NCI-H1694 (cell line): ENCODE results near the gene RNF144A.

Experiments
- DNase-seq: peaks from one replicate; lab custom pipeline; 2025; lab: John Stamatoyannopoulos, UW

RNF144A gene

GRCh38 chr2:6947929-6948676, 30.9 kb downstream of the RNF144A start:
- no peak for DNase-seq

DNA sequence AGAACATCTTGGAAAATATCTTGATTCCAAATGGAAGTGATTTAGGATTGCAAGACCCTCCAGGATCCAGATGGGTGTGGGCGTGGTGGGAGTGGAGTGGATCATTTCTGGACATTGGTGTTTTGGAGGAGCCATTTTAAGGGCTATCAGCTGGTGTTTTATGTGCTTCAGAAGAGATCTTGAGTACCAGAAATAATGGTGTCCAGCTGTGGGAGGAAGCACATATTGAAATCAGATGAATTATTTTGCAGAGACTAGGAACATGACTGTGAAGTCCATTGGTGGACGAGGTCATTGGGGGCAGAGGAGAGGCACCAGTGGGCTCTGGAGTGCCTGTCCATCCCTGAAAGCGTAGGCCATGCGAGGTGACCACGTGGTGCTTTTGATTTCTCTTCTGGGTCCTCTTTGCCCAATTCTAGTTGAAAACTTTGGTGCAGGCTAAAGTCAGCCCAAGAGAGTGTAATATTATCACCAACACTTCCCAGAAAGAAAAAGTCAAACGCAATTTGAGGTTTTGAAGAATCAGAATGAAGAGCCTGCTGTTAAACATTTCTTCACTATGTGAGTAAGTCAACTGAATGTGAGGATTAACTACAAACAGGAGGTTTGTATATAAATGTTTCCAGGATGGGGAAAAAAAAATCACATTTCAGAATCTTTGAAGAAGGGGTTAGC, 31.6 kb downstream of the RNF144A start:
- no peak for DNase-seq

GRCh38 chr2:6951046-6951445, 33.8 kb downstream of the RNF144A start:
- DNase-seq = no peak

GRCh38 chr2:6952101-6952500, 34.9 kb downstream of the RNF144A start:
- no peak for DNase-seq

DNA sequence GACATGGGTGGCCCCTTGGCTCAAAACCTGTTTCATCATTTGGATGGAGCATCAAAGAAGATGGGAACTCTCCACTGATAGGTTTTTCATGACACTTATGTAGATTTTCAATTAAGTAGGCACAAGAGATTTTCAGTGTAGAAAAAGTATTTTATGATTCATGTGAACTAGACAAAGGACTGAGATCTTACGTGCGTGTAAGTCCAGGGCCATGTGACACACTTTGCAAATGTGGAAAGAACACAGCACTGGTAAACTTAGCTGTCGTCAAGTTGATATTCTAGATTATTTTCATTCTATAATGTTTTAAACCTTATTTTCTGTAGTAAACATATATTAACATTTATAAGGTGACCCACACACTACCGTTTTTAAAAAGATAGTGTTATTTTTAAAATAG, 37.4 kb downstream of the RNF144A start:
- DNase-seq = no peak

GRCh38 chr2:6955511-6956136, 38.4 kb downstream of the RNF144A start:
- DNase-seq = no peak

DNA sequence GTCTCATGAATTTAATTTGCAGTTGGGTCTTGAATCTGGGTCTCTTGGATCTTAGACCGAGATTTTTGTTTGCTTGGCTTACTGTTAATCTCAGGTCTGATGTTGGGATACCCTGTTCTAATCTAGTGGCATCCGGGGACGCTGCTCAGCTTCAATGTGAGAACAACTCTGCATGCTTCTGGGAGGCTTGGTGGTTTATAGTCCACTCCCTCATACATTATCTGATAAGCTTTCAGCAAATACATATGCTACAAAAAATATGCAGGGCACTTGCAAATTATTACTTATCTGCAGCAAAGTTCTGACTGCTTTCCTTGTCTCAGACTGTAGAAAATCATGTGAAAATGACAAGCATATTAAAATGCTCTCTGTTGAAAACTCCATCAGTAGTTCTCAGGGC, 39.4 kb downstream of the RNF144A start:
- DNase-seq = no peak

- no peak for DNase-seq
These were observed 40.0 kb downstream of the RNF144A start for GRCh38 chr2:6957031-6957714.

DNA sequence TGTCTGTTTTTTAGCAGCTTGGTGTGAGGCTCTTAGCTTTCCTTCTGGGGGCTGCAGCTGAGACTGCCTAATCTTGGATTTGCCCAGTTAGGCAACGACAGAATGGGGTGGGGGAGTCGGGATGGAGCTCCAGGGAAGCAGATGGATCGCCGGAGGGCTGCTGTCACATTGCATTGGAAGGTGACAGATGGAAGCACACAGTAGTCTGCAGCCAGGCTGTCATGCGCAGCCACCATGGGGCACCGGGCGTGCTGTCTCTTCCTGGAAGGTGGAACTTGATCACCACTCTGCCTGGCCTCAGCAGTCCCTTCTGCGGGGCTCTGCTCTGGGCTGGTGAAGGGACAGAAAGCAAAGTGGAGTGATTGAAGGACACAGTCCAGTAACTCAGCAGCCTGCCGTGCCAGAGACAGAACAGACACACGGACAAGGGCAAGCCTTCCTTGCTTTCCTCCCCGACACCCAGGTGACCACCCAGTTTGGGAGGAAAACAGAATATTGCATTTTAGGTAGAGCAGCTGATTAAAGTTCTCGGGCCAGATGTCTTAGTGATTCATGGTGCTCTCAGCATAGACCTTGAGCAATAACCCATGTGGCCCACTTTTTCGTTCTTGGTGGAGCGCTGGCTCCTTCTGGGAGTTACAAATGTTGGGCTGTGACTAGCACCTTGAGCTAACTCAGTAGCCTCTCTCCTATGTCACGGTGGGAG, 40.9 kb downstream of the RNF144A start:
- peak; percentile 98 for DNase-seq

GRCh38 chr2:6958616-6959235, 41.5 kb downstream of the RNF144A start:
- no peak for DNase-seq

GRCh38 chr2:6959751-6960150, 42.5 kb downstream of the RNF144A start:
- DNase-seq = no peak

DNA sequence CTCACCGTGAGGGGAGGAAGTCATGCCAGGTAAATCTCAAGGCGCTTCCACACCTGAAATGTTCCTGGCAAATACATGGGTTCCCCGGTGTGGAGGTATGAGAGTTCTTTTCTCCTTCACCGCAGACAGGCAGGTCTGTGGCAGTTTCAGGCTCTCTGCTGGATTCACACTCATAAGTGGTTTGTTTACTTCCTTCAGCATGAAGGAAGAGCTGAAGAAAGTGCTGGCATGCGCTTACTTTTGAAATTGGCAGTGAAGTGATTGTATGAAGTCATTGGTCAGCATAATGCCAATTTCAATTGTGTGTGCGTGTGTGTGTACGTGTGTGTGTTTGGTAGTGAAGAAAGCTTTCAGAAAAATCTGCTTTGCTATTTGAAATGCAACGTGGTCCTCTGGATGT, 43.4 kb downstream of the RNF144A start:
- no peak for DNase-seq

GRCh38 chr2:6963727-6964126, 46.5 kb downstream of the RNF144A start:
- no peak for DNase-seq

DNA sequence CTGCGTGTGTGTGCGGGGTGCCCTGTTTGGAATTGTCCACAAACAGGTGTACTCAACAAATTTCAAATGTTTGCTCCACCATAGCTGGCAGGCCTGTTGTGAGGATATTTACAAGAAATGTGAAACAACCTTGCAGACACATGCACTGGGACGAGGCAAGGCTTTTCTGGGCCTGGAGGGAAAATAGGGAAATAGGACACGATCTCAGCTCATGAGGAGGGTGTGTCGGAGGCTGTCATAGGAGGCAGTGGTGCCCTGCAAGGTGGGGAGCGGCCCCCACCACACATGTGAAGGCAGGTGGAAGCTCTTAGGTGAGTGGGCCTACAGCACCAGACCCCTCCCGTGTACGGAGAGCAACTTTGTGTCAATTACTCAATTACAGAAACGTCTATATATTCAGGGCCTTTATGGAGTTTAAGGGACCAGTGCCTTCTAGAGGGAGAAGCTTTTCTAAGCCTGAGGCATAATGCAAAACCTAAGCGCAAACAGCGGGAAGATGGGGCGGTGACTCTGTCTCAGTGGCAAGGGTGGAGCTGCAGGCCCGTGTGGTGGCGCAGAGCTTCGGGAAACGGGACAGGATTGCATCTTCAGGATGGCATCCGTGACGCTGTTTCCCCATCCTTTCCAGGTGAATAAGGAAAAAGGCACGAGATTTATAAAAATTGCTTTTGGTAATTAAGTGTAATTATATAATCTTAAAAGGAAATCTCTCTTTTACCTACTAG, 48.0 kb downstream of the RNF144A start:
- DNase-seq = no peak

DNA sequence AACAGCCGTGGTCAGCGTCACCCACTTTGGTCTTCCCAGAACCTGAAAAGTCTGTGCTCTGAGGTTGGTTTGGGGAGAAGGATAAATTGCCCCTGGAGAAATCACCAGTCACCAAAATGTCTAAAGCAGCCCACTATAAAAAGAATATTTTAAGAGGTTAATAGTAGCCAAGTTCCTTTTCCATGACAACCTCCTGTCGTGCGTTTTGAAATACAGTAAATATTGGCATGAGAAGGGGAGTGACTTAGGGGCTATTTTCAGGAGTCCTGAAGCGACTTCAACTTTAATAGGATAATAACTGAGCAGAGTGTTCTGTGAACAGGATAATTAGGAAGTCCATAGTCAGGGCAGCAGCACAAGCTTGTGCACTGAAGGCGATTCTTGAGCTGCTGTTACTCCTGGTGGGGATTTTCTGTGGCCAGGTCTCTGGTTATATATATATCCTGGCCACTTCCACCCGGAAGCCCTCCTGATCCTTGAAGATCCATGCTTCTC, 49.3 kb downstream of the RNF144A start:
- DNase-seq = no peak

GRCh38 chr2:6967301-6967700, 50.1 kb downstream of the RNF144A start:
- no peak for DNase-seq

DNA sequence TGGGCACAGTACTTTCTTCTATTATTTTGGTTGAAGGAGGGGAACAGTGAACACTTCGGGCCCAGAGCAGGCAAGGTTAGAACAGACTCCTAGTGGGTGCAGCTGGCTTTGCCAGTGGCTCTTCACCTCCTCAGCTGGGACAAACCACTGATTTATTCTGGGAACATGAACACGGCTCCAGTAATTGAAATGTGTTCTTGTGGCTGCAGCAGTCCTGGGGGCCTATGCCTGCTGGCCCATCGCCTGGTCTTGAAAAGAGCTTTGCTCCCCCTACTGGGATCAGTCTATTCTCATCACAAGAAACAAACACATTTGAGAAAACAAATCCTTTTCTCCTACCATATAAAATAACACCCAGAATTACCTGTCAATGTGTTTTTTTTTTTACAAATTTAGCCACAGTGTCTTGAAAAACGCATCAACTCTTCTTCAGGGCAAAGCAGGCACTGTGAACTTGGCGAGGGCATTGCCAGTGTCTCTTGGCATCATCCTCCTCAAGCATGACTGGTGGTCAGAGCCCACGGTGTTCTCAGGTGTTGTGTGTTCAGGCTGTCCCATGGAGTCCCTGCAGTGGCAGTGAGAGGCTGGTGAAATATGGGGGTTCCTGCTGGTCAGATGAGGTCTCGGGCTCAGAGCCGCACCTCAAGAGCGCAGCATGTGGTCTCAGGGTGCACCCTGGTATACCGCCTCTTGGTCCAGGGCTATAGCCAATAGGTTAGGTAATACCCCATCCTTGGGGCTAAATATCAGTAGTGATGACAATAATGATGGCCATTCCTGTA, 51.3 kb downstream of the RNF144A start:
- peak; percentile 15 for DNase-seq

DNA sequence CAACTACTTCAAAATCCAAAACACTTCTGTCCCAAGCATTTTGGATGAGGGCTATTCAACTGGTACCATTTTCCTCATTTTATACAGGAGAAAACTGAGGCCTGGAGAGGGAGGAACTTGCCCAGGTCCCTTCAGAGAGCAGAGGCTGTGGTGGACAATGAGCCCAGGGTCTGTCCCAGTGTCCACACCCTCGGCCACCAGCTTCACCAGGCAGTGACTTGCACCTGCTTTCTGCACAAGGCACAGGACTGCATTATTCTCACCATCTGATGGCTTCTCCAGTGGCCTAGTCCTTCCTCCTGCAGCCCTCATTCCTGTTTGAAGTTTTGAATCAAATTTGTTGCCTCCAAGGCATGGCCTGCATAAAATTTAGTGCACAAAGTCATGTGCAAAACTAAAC, 53.3 kb downstream of the RNF144A start:
- DNase-seq = no peak

DNA sequence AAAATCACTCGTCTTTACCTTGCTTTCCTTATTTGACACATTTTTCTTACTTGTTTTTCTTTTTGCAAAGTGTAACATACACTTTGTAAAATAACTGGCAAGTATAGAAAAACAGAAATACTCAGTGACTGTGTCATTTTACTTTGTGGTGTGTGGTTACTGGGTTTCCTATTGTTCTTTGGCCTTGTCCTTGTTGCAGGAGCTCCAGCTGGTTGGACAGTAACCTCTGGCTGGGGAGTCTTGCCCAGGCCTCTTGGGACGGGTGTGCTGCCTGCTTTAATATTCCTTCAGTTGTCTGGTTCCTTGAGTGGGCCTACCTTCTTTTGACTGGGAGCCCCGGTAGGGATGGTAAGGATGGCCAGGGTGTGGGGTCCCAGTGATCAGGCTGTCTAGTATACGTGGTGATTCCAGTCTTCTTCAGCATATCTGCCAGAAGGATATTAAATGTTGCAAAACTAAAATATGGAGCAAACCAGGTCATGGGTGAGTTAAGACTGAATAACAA, 53.8 kb downstream of the RNF144A start:
- no peak for DNase-seq

DNA sequence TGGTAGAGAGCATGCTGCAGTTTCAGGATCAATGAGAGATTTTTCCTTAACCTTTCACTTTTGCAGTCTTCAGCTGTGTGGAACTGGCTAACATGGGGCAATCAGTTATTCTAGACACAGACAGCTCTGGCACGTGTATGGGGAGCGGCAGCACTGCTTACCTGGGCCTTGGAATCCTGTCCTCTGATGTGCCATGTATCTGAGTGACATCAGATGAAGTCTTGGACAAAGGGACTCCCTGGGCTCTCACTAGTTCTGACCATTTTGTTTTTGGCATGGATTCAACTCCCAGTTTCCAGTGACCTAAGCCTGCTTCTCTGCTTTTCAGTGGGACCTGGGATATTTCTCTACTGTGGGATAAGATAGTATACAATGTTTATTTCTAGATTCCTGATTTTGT, 54.3 kb downstream of the RNF144A start:
- DNase-seq = no peak
